H1 (cell line): ENCODE measurements around the gene TRIM9. TPM values are rescaled to one million over a fixed set of nuclear protein-coding genes. Genes with fewer than 3 reads are reported as not detected.
A peak's percentile ranks its signal among the peaks of the same experiment; 100 is the strongest.

Experiments
- CTCF ChIA-PET: fragments of 300-600 bp; sonication (Branson Sonifier 250); formaldehyde crosslinking; loops from one replicate; lab custom pipeline; 2021; ENCODE audit not compliant: partially characterized antibody; lab: Charles Lee
- POLR2A ChIA-PET: fragments of 300-600 bp; sonication (Branson Sonifier 250); formaldehyde crosslinking; loops from one replicate; lab custom pipeline; 2021; ENCODE audit warnings: inconsistent platforms; ENCODE audit not compliant: partially characterized antibody; lab: Charles Lee
- DNase-seq, 2 experiments: peaks; one replicate each; pipeline versions ENCODE4 v3.0.0 to v3.0.0-alpha.2; 2010 to 2022; ENCODE audit warnings: low spot score in 2 of 2, low read depth in 1 of 2, mixed read lengths in 1 of 2
- FAIRE-seq: peaks from 2 replicates; lab custom pipeline; 2011; peaks lifted over from hg19 to GRCh38; lab: Jason Lieb, UNC
- H2AFZ ChIP-seq: 2 replicates; pipeline ENCODE4 v1.8.1; 2012; ENCODE audit warnings: low read length, inconsistent platforms
- H2AK5ac ChIP-seq: 2 replicates; pipeline ENCODE4 v1.6.1; 2013; ENCODE audit warnings: low read depth, low read length
- H2BK120ac ChIP-seq: replicated peaks from 2 replicates; pipeline ENCODE3; 2013; ENCODE audit warnings: low read depth, low read length, inconsistent platforms
- H2BK12ac ChIP-seq: 2 replicates; pipeline ENCODE4 v1.6.1; 2013; ENCODE audit warnings: low read depth, low read length
- H2BK15ac ChIP-seq: 2 replicates; pipeline ENCODE4 v1.6.1; 2013; ENCODE audit warnings: low read length
- H2BK20ac ChIP-seq: 2 replicates; pipeline ENCODE4 v1.6.1; 2013; ENCODE audit warnings: low read length
- H2BK5ac ChIP-seq: 2 replicates; pipeline ENCODE4 v1.6.1; 2013; ENCODE audit warnings: low read depth, low read length
- H3K14ac ChIP-seq: 2 replicates; pipeline ENCODE4 v1.6.1; 2013; ENCODE audit warnings: inconsistent platforms; ENCODE audit not compliant: insufficient read length
- H3K18ac ChIP-seq: 2 replicates; pipeline ENCODE4 v1.6.1; 2013; ENCODE audit warnings: low read length; ENCODE audit errors: extremely low read depth
- H3K23ac ChIP-seq: 2 replicates; pipeline ENCODE4 v1.6.1; 2013; ENCODE audit warnings: inconsistent platforms; ENCODE audit not compliant: insufficient read length
- H3K23me2 ChIP-seq: 2 replicates; pipeline ENCODE4 v1.6.1; 2013; ENCODE audit warnings: low read depth, low read length
- H3K27ac ChIP-seq: 2 replicates; pipeline ENCODE4 v1.6.1; 2011; ENCODE audit warnings: low read depth, low read length, inconsistent platforms
- H3K27me3 ChIP-seq, 4 experiments: replicated peaks in 1 of 4; 1 replicate in 1 of 4; 2 replicates in 3 of 4; pipeline versions ENCODE4 v1.6.1 to v1.8.1; 2011 to 2013; ENCODE audit warnings: low read length in 3 of 4, mild to moderate bottlenecking in 3 of 4, inconsistent platforms in 2 of 4, mixed read lengths in 2 of 4, moderate library complexity in 1 of 4; ENCODE audit not compliant: control insufficient read depth in 3 of 4, insufficient read depth in 3 of 4; ENCODE audit errors: extremely low read depth in 1 of 4
- H3K36me3 ChIP-seq, 4 experiments: 2 replicates each; pipeline versions ENCODE4 v1.6.1 to v1.8.1; 2011 to 2013; ENCODE audit warnings: mild to moderate bottlenecking in 4 of 4, low read length in 3 of 4, moderate library complexity in 2 of 4, control low read depth in 1 of 4, inconsistent platforms in 1 of 4; ENCODE audit not compliant: insufficient read depth in 4 of 4, control insufficient read depth in 2 of 4
- H3K4ac ChIP-seq: replicated peaks from 2 replicates; pipeline ENCODE3; 2013; ENCODE audit warnings: low read length, low read depth, mixed read lengths, inconsistent platforms; ENCODE audit not compliant: insufficient read length
- H3K4me1 ChIP-seq, 4 experiments: replicated peaks in 1 of 4; 1 replicate in 1 of 4; 2 replicates in 3 of 4; pipeline versions ENCODE4 v1.6.1 to v1.8.1; 2011 to 2013; ENCODE audit warnings: low read length in 3 of 4, inconsistent platforms in 2 of 4, mixed read lengths in 1 of 4; ENCODE audit not compliant: insufficient read depth in 4 of 4, control insufficient read depth in 3 of 4
- H3K4me2 ChIP-seq, 2 experiments: 2 replicates each; pipeline versions ENCODE4 v1.6.1 to v1.8.1; 2011 to 2013; ENCODE audit warnings: low read depth in 2 of 2, low read length in 2 of 2, control low read depth in 1 of 2, inconsistent platforms in 1 of 2, mild to moderate bottlenecking in 1 of 2; ENCODE audit not compliant: insufficient read depth in 1 of 2
- H3K4me3 ChIP-seq, 4 experiments: fragments of 200-600, 300-600 bp in 1 of 4; sonication (generic), shearing (Covaris generic), sonication (Bioruptor Twin) in 1 of 4; 2 replicates each; pipeline versions ENCODE4 v1.5.1 to v1.8.1; 2011 to 2016; ENCODE audit warnings: low read length in 4 of 4, low read depth in 3 of 4, control low read depth in 2 of 4, inconsistent platforms in 2 of 4, mild to moderate bottlenecking in 2 of 4, mixed read lengths in 1 of 4, moderate library complexity in 1 of 4; ENCODE audit not compliant: insufficient read depth in 2 of 4; ENCODE audit errors: extremely low read depth in 1 of 4
- H3K56ac ChIP-seq: replicated peaks from 2 replicates; pipeline ENCODE3; 2013; ENCODE audit warnings: low read depth, mild to moderate bottlenecking, mixed read lengths, low read length, inconsistent platforms; ENCODE audit not compliant: insufficient read length
- H3K79me1 ChIP-seq: 2 replicates; pipeline ENCODE4 v1.6.1; 2013; ENCODE audit warnings: low read depth, low read length, control low read depth
- H3K79me2 ChIP-seq, 2 experiments: 2 replicates each; pipeline versions ENCODE4 v1.6.1 to v1.8.1; 2012 to 2013; ENCODE audit warnings: low read length in 2 of 2, mild to moderate bottlenecking in 2 of 2, inconsistent platforms in 1 of 2; ENCODE audit not compliant: insufficient read depth in 2 of 2, control insufficient read depth in 1 of 2
- H3K9ac ChIP-seq, 4 experiments: replicated peaks in 1 of 4; 1 replicate in 1 of 4; 2 replicates in 3 of 4; pipeline versions ENCODE4 v1.6.1 to v1.8.1; 2011 to 2013; ENCODE audit warnings: low read depth in 3 of 4, low read length in 3 of 4, control low read depth in 2 of 4, mild to moderate bottlenecking in 2 of 4, moderate library complexity in 2 of 4, inconsistent platforms in 1 of 4; ENCODE audit errors: extremely low read depth in 1 of 4
- H3K9me3 ChIP-seq, 2 experiments: 2 replicates each; pipeline versions ENCODE4 v1.6.1 to v1.8.1; 2012 to 2013; ENCODE audit warnings: mild to moderate bottlenecking in 2 of 2, moderate library complexity in 2 of 2, control low read depth in 1 of 2, inconsistent platforms in 1 of 2, low read depth in 1 of 2, low read length in 1 of 2, mixed read lengths in 1 of 2; ENCODE audit not compliant: insufficient read depth in 2 of 2
- H4K20me1 ChIP-seq, 2 experiments: replicated peaks in 1 of 2; 2 replicates each; pipeline versions ENCODE3 to v1.8.1; 2011 to 2013; ENCODE audit warnings: inconsistent platforms in 2 of 2, low read length in 2 of 2, mild to moderate bottlenecking in 1 of 2; ENCODE audit not compliant: insufficient read depth in 2 of 2, control insufficient read depth in 1 of 2
- H4K5ac ChIP-seq: 2 replicates; pipeline ENCODE4 v1.6.1; 2013; ENCODE audit warnings: low read length, low read depth, mixed read lengths, inconsistent platforms; ENCODE audit not compliant: insufficient read length
- H4K8ac ChIP-seq: 2 replicates; pipeline ENCODE4 v1.8.0; 2013; ENCODE audit warnings: mild to moderate bottlenecking, moderate library complexity, low read length, inconsistent platforms; ENCODE audit not compliant: insufficient read depth; ENCODE audit errors: extremely low read depth
- H4K91ac ChIP-seq: replicated peaks from 2 replicates; pipeline ENCODE3; 2013; ENCODE audit warnings: low read length, mixed read lengths, inconsistent platforms; ENCODE audit not compliant: insufficient read length
- CTCF ChIP-seq, 3 experiments: IDR thresholded peaks; 1 replicate in 2 of 3; 2 replicates in 1 of 3; pipeline versions ENCODE4 v1.5.1 to v1.6.1; 2011; ENCODE audit warnings: low read length in 3 of 3, mild to moderate bottlenecking in 3 of 3, inconsistent platforms in 2 of 3, low read depth in 1 of 3, moderate library complexity in 1 of 3; ENCODE audit not compliant: insufficient read depth in 1 of 3; ENCODE audit errors: control extremely low read depth in 1 of 3
- HDAC6 ChIP-seq: IDR thresholded peaks from one replicate; pipeline ENCODE4 v1.7.1; 2012; ENCODE audit warnings: low read depth, mild to moderate bottlenecking, inconsistent platforms, low read length, moderate library complexity
- JUND ChIP-seq: IDR thresholded peaks from 2 replicates; pipeline ENCODE4 v1.6.1; 2011; ENCODE audit warnings: mild to moderate bottlenecking, improper control_type of control experiment, low read length
- MAFK ChIP-seq: IDR thresholded peaks from 2 replicates; pipeline ENCODE4 v1.6.1; 2012; ENCODE audit warnings: low read depth, mild to moderate bottlenecking, improper control_type of control experiment, low read length
- RNF2 ChIP-seq: fragments of 200-900, 300-1000 bp; sonication (generic); IDR thresholded peaks from 2 replicates; pipeline ENCODE4 v1.7.1; 2016; ENCODE audit warnings: borderline replicate concordance, low read depth, mild to moderate bottlenecking, antibody characterized with exemption, low read length; ENCODE audit not compliant: poor library complexity, severe bottlenecking; ENCODE audit errors: missing control alignments
- SUZ12 ChIP-seq: fragments of 200-600 bp; sonication (generic); IDR thresholded peaks from 2 replicates; pipeline ENCODE4 v1.6.1; 2012; ENCODE audit warnings: mild to moderate bottlenecking, inconsistent platforms, low read length, moderate library complexity, mixed read lengths
- WGBS, 2 experiments: shearing (Covaris generic) in 1 of 2; methylation state at CpG; one replicate each; pipeline versions ENCODE4 v1.1.6 to v1.1.7; 2013 to 2015; ENCODE audit warnings: low lambda C conversion rate in 2 of 2, mixed read lengths in 2 of 2, inconsistent platforms in 1 of 2, low coverage in 1 of 2, missing lambda C conversion rate in 1 of 2; ENCODE audit not compliant: insufficient replicate concordance in 2 of 2, insufficient coverage in 1 of 2, insufficient read length in 1 of 2; ENCODE audit errors: extremely low coverage in 1 of 2, missing lambda C conversion rate in 1 of 2; 5-methylcytosine and 5-hydroxymethylcytosine counted together
- polyA plus RNA-seq, 7 experiments: library from polyadenylated mRNA; depleted of rRNA in 3 of 7; stranded (reverse) in 5 of 7; unstranded in 2 of 7; fragments of >200 nt in 5 of 7; fragments of 200-250 nt in 2 of 7; gene quantifications; 1 replicate in 5 of 7; 2 replicates in 1 of 7; 4 replicates in 1 of 7; pipeline versions ENCODE4 v1.2.1 to v1.2.3, GENCODE V29; 2011 to 2013; ENCODE audit warnings: missing spikeins in 2 of 7, mixed read lengths in 2 of 7
- total RNA-seq: library from RNA; stranded (reverse); fragmentation: NEBNext Ultra II Directional; extraction: Animal tissue kit (Norgen Biotek cat#: 25700); gene quantifications from 2 replicates; pipeline ENCODE4 v1.2.1, GENCODE V29; 2021

Gene TRIM9
- total and polyA plus RNA-seq, 2 of the 8 experiments (the other 6 are each of a cell fraction or from before 2014, with no cell fraction given) = 2.7 to 5.4 TPM

GRCh38 chr14:51139121-51139681 lies 44.3 kb upstream of the TRIM9 start:
- no peak overlapping the region for H3K9ac ChIP-seq
- no peak for DNase-seq
- 88% methylated on average over 6 of the region's 6 CpGs; no CpG with 5 or more reads in 1 of the 2 experiments for WGBS, 2 experiments

More at GRCh38 chr14:51139121-51139681, 44.3 kb upstream of the TRIM9 start:
- POLR2A ChIA-PET = no interaction called here
- H2BK5ac ChIP-seq = no peak overlapping the region
- H3K79me2 ChIP-seq = no peaks in the 10 kb centered on the region
- no peak for TF ChIP-seq RNF2
- TF ChIP-seq CTCF (IDR thresholded peaks at IDR 0.05; ENCODE audit: control extremely low read depth in 1 of 3, insufficient read depth in 1 of 3, low read depth in 1 of 3, low read length in 3 of 3) = no peak
- TF ChIP-seq JUND = no peak
- no peak for TF ChIP-seq HDAC6
- no peak for TF ChIP-seq MAFK
- TF ChIP-seq SUZ12 = no peak
- H2AK5ac ChIP-seq = no peak overlapping the region
- H3K4me2 ChIP-seq = no peak overlapping the region
- 0 out of 2 replicates have a peak overlapping the region, but pooled peaks have one; percentile 24 for H2BK20ac ChIP-seq
- H3K4me3 ChIP-seq = no peak overlapping the region
- CTCF ChIA-PET = interaction anchor here (0.8 to 1.4 kb wide), 3 partner anchors 18 to 568 kb away, joined by 3 to 4 read pairs (median 3); no protein-coding TSS in a partner anchor
- no peaks in the 10 kb centered on the region for H4K20me1 ChIP-seq
- peak; percentile 58 for FAIRE-seq
- no peak overlapping the region for H3K27ac ChIP-seq
- H2BK12ac ChIP-seq = 0 out of 2 replicates have a peak overlapping the region, but pooled peaks have one; percentile 10
- no peaks in the 10 kb centered on the region for H3K27me3 ChIP-seq
- no peaks in the 10 kb centered on the region for H3K79me1 ChIP-seq
- H3K23ac ChIP-seq = no peak overlapping the region
- no peak overlapping the region for H3K18ac ChIP-seq
- peaks cover 0 to 5% of the 10 kb centered on the region in 2 experiments; a peak in 1 of 4 replicates for H3K9me3 ChIP-seq
- H3K14ac ChIP-seq = no peak overlapping the region
- H2BK120ac ChIP-seq = peak overlapping the region; percentile 3
- no peak overlapping the region for H2AFZ ChIP-seq
- no peak overlapping the region for H4K8ac ChIP-seq
- no peak overlapping the region for H4K5ac ChIP-seq
- H3K4ac ChIP-seq = no peak overlapping the region
- H4K91ac ChIP-seq = no peak overlapping the region
- H2BK15ac ChIP-seq = no peak overlapping the region
- H3K4me1 ChIP-seq = peaks cover 0 to 14% (median 11%) of the 10 kb centered on the region in 4 experiments; a peak in 4 of 7 replicates
- H3K23me2 ChIP-seq = peaks cover 2% of the 10 kb centered on the region; the same call in 1 of the 2 replicates
- no peaks in the 10 kb centered on the region for H3K36me3 ChIP-seq
- H3K56ac ChIP-seq = no peak overlapping the region
